Suppressor macrophage treated with lipopolysaccharide for 1 hour (primary cell): ENCODE results near the gene HUNK.
A peak's percentile ranks its signal among the peaks of the same experiment; 100 is the strongest.
"Not testable (repeated sequence)": the region's sequence is repeated elsewhere in the genome, so short reads cannot be mapped to it uniquely, and the experiment has no call there.

ENCODE experiments used
- DNase-seq, 3 donors: peaks; one replicate each; pipeline ENCODE4 v3.0.0-alpha.2; 2020 to 2022

HUNK gene

DNA sequence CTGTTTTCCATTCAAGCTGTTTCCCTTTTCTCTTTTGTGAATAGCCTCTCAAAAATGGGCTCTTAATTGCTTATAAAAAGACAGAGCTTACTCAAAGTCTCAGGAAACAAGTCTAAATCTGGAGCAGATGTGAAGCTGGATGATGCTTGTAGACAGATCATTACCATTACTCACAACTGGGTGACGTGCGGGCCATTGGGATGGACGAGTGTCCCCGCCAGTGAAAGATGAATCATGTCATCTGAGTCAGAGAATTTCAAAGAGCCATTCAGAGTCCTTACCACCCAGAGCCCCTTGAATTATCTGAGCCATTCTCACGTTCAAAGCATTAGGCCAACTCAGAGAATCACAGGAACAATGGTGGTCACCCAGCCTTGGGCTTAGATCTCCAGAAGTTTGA, 134.6 kb downstream of the HUNK start:
- no peak for DNase-seq

DNA sequence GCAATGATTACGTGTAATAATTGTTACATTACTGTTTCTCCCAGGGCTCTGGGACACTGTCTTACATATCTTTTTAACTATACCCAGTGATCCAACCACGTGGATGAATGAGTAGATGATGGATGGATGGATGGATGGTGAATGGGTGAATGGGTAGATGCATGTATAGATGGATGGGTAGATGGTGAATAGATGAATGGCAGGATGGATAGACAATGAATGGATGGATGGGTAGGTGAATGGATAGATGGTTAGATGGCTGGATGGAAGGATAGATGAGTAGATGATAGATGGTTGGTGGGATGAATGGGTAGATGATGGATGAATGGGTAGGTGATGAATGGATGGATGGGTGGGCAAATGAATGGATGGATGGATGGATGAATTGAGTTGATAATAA, 135.9 kb downstream of the HUNK start:
- DNase-seq, result no peak

DNA sequence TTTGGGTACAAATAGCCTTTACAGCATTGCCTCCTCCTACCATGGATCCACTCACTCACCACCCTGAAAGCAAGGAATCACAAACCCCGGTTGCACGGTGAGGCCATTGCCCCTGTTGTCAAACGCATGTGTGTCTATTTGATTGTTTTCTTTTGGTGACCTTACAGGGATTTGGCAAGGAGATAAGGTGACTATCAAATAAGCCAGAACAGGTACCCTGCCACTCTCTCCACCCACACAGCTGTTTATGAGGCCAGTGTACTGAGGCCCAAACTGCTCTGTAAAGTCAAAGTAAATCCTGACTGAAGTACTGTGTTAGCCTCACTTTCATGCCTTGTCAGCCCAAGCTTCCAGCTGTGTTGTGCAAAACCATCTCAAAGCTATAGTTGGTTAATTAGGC, 136.4 kb downstream of the HUNK start:
- DNase-seq, result no peak

DNA sequence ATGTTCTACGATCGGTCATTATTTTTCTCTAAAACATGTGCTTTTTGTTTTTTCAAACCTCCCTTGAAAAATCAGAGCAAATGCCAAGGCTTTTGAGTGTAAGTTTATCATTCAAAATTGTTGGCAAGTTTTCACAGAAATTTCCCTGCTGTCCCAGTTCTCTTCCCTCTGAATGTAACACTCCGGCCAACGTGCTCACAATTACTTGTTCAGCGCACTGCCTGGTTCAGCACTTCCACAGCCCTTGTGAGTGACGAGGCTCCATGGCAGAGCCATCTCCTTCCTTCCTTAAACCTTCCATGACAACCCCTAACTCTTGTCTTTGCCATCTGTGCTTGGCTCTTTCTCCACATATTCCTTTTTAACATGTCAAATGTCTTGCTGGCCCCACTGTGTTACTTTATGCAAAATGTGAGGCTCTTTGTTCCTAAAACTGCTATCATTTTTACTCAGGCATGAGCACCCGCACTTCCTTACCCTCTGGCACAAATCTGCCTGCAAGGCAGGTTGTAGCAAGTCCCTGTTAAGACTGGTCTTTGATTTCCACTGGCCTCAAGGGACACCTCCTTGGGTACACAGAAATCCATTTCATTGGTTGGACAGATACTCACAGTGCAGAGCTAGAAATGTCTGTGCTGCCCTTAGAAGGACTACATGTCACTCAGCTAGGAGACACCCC, 142.8 kb downstream of the HUNK start:
- no peak for DNase-seq

DNA sequence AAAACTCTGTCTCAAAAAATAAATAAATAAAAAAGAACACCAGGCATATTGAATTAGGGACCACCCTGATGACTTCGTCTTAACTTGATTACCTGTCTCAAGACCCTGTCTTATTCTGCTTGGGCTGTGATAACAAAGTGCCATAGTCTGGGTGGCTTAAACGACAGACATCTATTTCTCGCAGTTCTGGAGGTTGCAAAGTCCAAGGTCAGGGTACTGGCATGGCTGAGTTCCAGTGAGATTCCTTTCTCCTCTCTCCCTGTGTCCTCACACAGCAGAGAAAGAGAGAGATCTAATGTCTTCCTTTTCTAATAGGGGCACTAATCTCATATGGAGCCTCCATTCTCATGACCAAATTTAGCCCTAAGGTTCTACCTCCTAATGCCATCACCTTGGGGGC, 145.6 kb downstream of the HUNK start:
- no peak for DNase-seq

DNA sequence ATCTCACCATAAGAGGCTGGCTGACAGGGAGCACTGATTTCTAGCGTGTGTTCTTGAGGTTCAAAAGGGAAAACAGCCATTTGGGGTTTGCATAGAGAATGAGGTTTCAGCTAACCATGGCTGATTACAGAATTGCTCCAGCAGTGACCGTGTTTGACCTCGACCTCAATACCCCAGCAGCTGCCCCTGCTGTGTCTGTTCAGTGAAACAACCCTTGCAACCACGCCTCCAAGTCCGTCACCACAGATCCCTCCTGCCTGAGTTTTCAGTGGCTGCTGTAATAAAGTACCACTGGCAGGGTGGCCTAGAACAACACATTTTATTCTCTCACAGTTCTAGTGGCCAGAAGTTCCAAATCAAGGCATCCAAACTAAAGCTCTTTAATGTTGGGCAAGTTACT, 147.7 kb downstream of the HUNK start:
- no peak for DNase-seq

DNA sequence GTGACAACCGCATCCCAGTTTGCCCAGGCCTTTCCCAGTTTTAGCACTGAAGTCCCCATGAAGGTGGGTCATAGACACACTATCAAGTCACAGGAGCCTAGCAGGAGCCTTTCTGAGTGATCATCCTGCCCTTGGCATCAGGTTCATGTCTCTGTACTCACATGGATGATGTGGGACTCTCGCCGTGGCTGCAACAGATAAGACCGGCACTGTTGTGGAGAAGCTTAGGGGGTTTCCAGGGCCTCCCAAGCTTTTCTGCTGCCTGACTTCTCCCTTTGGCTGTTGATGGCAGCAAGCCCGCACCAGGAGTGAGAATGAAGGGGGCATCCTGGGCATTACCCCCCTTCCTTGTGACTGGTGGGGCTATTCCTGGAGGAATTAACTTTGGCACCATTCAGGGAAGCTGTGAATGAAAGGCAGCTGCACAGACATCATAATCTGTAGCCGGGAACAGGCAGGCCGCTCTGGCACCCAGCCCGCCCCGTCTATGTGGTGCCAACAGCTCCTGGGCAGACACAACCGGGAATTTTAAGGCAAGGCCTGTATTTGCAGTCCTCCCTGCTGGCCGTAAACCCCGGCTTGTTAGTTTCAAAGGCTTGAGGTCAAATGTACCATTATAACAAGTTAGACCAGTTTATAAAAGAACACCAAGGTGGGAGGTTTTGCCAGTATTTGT, 148.6 kb downstream of the HUNK start:
- no peak for DNase-seq

DNA sequence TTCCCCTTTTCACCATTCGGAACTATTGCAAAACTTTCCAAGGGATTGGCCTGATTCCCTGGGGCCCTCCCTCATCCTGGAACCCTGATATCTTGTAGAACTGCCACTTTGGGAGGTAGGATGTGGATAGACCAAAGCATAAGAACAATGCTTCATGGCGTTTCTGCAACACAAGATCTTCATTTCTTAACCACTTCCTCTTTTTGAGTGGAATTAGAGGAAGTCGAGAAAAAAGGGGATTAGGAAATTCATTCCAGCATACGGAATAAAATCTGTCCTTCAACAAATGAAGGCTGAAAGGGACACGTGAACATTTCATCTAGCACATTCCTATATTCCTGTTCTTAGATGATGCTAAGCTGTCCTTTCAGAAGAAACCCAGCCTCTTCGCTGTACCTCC, 149.3 kb downstream of the HUNK start:
- peak; percentile 47 to 78 (median 70) for DNase-seq

DNA sequence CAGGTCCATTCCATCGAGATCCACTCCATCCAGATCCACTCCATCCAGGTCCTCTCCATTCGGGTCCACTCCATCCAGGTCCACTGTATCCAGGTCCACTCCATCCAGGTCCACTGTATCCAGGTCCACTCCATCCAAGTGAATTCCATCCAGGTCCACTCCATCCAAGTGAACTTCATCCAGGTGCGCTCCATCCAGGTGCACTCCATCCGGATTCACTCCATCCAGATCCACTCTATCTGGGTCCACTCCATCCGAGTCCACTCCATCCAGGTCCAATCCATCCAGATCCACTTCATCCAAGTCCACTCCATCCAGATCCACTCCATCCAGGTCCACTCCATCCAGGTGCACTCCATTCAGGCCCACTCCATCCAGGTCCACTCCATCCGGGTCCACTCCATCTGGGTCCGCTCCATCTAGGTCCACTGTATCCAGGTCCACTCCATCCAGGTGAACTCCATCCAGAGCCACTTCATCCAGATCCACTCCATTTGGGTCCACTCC, 157.4 kb downstream of the HUNK start:
- DNase-seq, result no peak

DNA sequence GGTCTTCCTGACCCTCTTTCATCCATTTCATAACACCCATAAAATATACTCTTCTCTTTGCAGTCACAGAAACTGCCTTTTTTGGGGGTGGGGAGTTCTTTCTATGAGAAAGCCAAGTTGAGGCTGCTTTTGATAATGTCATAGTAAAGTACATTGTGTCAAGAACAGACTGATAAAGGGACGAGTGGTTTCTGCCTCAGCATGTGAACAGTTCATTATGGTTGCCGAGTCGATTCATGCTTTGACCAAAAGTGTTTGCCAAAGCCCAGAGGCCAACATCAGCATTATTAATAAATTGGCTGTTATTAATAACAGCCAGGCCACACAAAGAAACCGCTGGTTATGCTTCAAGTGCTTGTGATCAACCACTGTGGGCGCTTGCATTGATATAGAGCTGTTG, 162.0 kb downstream of the HUNK start:
- no peak for DNase-seq

DNA sequence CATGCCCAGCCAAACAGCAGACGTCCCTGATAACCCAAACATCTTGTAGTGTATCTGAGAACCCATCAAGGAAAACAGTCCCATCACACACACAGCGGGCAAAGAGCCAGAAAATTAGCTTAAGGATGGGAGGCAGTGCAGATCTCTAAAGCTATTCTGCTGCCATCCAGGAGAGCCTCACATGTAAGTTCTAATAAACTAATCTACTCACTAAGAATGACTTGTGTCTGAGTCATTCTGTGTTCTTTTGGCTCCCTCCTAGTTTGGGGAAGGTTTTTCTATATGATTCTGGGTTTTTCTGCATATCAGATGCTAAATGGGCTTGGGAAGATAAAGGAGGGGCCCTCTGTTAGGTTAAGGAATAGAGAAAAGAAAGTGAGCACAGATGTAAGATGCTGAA, 162.8 kb downstream of the HUNK start:
- DNase-seq, result no peak

DNA sequence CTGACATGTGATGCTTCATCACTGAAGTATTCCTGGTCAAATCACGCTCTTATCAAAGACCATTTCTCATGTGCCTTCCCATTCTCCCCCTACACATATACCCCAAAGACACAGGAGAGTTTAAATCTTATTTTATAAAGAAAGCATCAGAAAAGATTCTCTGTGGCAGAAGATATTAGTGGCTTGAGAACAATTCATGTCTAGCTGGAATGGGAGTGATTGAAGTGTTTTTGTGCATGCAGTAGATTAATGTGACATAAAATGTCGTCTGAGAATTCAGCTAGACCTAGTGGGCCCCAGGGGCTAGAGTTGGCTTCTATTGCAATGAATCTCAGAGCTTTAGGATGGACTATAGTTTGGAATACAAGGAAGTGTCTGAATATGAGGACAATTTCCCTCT, 163.9 kb downstream of the HUNK start:
- DNase-seq, result no peak

DNA sequence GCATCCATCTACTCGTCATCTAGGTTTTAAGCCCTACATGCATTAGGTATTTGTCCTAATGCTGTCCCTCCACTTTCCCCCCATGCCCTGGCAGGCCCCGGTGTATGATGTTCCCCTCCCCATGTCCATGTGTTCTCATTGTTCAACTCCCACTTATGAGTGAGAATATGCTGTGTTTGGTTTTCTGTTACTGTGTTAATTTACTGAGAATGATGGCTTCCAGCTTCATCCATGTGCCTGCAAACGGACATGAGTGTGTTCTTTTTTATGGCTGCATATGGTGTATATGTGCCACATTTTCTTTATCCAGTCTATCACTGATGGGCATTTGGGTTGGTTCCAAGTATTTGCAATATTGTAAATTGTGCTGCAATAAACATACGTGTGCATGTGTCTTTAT, 165.9 kb downstream of the HUNK start:
- DNase-seq, result not testable (repeated sequence)

DNA sequence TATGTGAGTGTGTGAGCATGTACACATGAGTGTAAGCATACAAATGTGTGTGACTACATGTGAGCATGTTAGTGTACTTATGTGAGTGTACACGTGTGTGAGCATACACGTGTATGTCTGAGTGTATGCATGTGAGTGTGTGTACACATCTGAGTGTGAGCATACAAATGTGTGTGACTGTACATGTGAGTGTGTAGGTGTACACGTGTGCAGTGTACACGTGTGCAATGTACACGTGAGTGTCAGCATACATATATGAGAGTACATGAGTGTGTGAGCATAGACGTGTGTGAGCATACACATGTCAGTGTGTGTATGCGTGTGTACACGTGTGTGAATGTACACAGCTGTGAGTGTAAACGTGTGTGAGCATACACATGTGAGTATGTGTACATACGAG, 170.6 kb downstream of the HUNK start:
- DNase-seq, result no peak

DNA sequence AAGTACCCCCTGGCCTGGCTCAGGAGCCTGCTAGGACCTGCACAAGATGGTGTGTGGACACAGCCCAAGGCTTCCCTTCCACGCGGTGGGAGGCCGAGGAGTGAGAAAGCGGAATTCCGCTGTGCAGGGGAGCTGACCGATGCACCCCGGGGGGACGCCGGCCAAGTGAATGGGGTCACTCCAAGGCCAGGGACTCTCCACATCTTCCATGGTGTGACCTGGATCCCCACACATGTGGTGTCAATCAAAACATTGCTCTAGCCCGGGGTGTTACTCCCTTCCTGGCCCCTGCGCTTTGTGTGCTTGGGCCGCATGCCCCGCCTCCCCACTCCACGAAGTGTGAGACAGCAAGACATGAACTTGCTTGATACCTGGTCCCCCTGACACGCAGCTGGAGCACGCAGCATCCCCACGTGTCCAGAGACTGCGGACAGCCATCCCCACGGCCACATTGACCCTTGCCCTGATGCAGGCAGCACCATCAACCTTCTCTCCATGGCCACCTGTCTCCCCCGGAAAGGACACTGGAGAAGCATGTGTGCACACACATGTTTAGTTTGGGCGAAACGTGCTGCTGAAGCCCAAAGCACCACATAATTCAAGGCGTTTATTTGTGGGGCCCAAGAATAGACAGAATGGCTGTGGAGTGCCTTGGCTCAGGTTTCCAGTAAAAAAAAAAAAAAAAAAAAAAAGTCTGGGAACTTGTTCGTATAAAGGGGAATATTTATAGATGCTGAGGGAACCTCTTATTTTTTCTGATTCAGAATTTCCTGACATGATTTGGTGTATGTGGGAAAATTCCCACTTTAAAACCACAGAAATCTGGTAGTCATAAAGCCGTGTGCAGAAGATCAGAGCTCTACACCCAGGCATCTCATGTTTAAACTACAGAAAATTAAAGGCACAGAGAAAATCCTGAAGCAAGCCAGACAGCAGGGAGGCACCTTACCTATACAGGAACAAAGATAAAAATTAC, 171.7 kb downstream of the HUNK start:
- no peak for DNase-seq

DNA sequence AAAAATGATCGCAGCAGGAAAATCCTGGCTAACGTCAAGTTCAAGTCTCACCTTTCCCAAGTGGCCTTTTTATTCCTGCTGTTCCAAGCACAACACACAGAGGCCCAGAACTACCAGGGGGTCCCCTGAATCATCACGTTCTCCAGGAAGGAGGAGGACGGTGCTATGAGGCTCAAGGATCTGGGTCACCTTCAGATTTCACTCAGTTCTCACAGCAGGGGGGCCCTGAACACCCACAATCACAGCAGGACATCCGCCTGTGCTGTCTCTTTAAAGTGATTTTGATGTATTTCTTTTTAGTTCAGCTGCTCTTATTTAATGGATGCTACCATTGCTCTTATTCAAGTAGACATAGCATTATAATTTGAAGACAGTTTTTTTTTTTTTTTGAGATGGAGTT, 173.4 kb downstream of the HUNK start:
- DNase-seq, result no peak

DNA sequence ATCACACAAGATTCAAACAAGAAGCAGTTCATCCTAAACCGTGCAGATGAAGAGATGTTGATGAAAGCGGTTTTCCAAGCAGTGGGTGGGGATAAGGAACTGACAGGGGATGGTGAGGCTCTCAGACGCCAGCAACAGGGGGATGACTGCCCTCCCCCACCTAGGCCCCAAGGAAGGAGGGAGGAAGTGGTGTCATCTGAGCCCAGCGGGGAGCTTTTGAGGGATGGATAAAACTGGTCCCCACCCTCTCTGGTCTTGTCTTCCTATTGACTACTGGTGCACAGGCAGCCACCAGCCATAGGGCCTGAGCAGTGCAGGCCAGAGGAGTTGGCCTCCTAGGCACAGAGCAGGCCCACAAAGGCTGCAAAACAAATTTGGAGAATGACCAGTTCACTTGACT, 175.5 kb downstream of the HUNK start:
- DNase-seq, result no peak
